ENCODE data around the gene TBCD. TPM values are rescaled to one million over a fixed set of nuclear protein-coding genes. Genes with fewer than 3 reads are reported as not detected.
"Not testable (repeated sequence)": the region's sequence is repeated elsewhere in the genome, so short reads cannot be mapped to it uniquely, and the experiment has no call there.

The TBCD gene
- total RNA-seq, 5 donors from 2014 or later (not counting 1 experiment from before 2014, with no cell fraction given): 94.4 to 262 (median 223) TPM

- ChIA-PET POLR2A (no interaction called here), CTCF (no interaction called here)
- WGBS (ENCODE audit: insufficient coverage): no CpG with 5 or more reads among the region's 3 CpGs
- peak overlapping the region; percentile 28 to 64 (median 53) for H3K4me3 Mint-ChIP-seq
- no peaks in the 10 kb centered on the region for H3K36me3 Mint-ChIP-seq
- H3K4me1 Mint-ChIP-seq: peaks cover 22 to 37% (median 30%) of the 10 kb centered on the region in 3 donors
- peak overlapping the region; percentile 49 to 83 for H3K27ac Mint-ChIP-seq
- Histone ChIP-seq H3K4me1 (ENCODE audit: control insufficient read depth in 1 of 2, extremely low read depth in 1 of 2, insufficient read depth in 2 of 2, low read length in 2 of 2) (peaks cover 10 to 17% of the 10 kb centered on the region in 2 experiments), H3K9me3 (no peaks in the 10 kb centered on the region), H3K27me3 (replicated peaks in 1 of 2; ENCODE audit: control insufficient read depth in 2 of 2, extremely low read depth in 1 of 2, insufficient read depth in 2 of 2, low read length in 1 of 2) (no peaks in the 10 kb centered on the region), H3K36me3 (ENCODE audit: control insufficient read depth in 2 of 2, extremely low read depth in 1 of 2, insufficient read depth in 1 of 2, low read length in 1 of 2) (peaks cover 0 to 3% of the 10 kb centered on the region in 2 donors), H3K27ac (ENCODE audit: low read length) (peak overlapping the region; percentile 66), H3K4me3 (ENCODE audit: control insufficient read depth in 1 of 2, extremely low read depth in 1 of 2, low read length in 1 of 2) (peak overlapping the region in 1 of 2 donors; percentile 16)
- H3K9me3 Mint-ChIP-seq: no peaks in the 10 kb centered on the region
- ATAC-seq (replicated peaks in 1 of 4): peak; percentile 52 to 80 (median 72)
- DNase-seq: peak in 2 of 35 experiments; percentile 22 to 41
- no peaks in the 10 kb centered on the region for H3K27me3 Mint-ChIP-seq
Observed at GRCh38 chr17:82978765-82979349, 227.0 kb downstream of the TBCD start.

GRCh38 chr17:82979718-82980117 lies 227.9 kb downstream of the TBCD start:
- H3K9me3 ChIP-seq: no peaks in the 10 kb centered on the region
- peaks cover 0 to 3% of the 10 kb centered on the region in 2 donors for H3K36me3 ChIP-seq (ENCODE audit: control insufficient read depth in 2 of 2, extremely low read depth in 1 of 2, insufficient read depth in 1 of 2, low read length in 1 of 2)
- H3K4me3 Mint-ChIP-seq: no peak overlapping the region
- no peaks in the 10 kb centered on the region for H3K27me3 ChIP-seq (replicated peaks in 1 of 2; ENCODE audit: control insufficient read depth in 2 of 2, extremely low read depth in 1 of 2, insufficient read depth in 2 of 2, low read length in 1 of 2)
- H3K27me3 Mint-ChIP-seq: no peaks in the 10 kb centered on the region
- no peak for DNase-seq
- CTCF ChIA-PET: no interaction called here
- no peak for ATAC-seq (replicated peaks in 1 of 4)
- no CpG with 5 or more reads among the region's 1 CpG for WGBS (ENCODE audit: insufficient coverage)
- peaks cover 10 to 22% of the 10 kb centered on the region in 2 experiments for H3K4me1 ChIP-seq (ENCODE audit: control insufficient read depth in 1 of 2, extremely low read depth in 1 of 2, insufficient read depth in 2 of 2, low read length in 2 of 2)
- no peak overlapping the region for H3K4me3 ChIP-seq (ENCODE audit: control insufficient read depth in 1 of 2, extremely low read depth in 1 of 2, low read length in 1 of 2)
- peak overlapping the region in 1 of 2 donors; percentile 83 for H3K27ac Mint-ChIP-seq
- POLR2A ChIA-PET: no interaction called here
- no peak overlapping the region for H3K27ac ChIP-seq (ENCODE audit: low read length)
- H3K4me1 Mint-ChIP-seq: peaks cover 25 to 44% (median 30%) of the 10 kb centered on the region in 3 donors
- H3K9me3 Mint-ChIP-seq: no peaks in the 10 kb centered on the region
- no peaks in the 10 kb centered on the region for H3K36me3 Mint-ChIP-seq

DNA sequence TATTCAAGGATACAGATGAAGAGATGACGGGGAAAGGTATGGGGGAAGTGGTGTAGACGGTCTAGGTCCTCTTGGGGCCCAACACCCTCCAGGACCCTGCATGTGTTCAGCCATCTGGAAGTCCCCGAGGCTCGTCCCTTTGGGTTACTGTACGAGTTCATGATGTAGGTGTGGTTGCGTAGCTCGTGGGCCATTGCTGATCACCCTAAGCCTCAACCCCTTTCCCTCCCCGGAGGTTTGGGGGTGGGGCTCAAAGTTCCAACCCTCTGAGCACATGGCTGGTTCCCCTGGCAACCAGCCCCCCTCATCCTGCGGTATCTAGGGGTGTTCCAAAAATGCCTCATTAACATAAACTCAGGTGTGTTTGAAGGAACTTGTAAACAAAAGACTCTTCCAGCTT lies 228.8 kb downstream of the TBCD start:
- ATAC-seq (replicated peaks in 1 of 4): no peak
- POLR2A ChIA-PET: interaction anchor here in 1 of 2 donors (0.5 kb wide), 1 partner anchor 101 kb away, joined by 6 read pairs; no protein-coding TSS in a partner anchor
- no peaks in the 10 kb centered on the region for H3K36me3 Mint-ChIP-seq
- peaks cover 16 to 29% of the 10 kb centered on the region in 2 experiments for H3K4me1 ChIP-seq (ENCODE audit: control insufficient read depth in 1 of 2, extremely low read depth in 1 of 2, insufficient read depth in 2 of 2, low read length in 2 of 2)
- DNase-seq: no peak
- no peaks in the 10 kb centered on the region for H3K27me3 ChIP-seq (replicated peaks in 1 of 2; ENCODE audit: control insufficient read depth in 2 of 2, extremely low read depth in 1 of 2, insufficient read depth in 2 of 2, low read length in 1 of 2)
- H3K27me3 Mint-ChIP-seq: no peaks in the 10 kb centered on the region
- no peak overlapping the region for H3K4me3 Mint-ChIP-seq
- peaks cover 0 to 3% of the 10 kb centered on the region in 2 donors for H3K36me3 ChIP-seq (ENCODE audit: control insufficient read depth in 2 of 2, extremely low read depth in 1 of 2, insufficient read depth in 1 of 2, low read length in 1 of 2)
- CTCF ChIA-PET: no interaction called here
- H3K9me3 Mint-ChIP-seq: no peaks in the 10 kb centered on the region
- no peaks in the 10 kb centered on the region for H3K9me3 ChIP-seq
- peaks cover 34 to 52% (median 36%) of the 10 kb centered on the region in 3 donors for H3K4me1 Mint-ChIP-seq
- H3K27ac ChIP-seq (ENCODE audit: low read length): no peak overlapping the region
- 50% methylated on average over 2 of the region's 9 CpGs for WGBS (ENCODE audit: insufficient coverage)
- H3K27ac Mint-ChIP-seq: peak overlapping the region in 1 of 2 donors; percentile 52
- no peak overlapping the region for H3K4me3 ChIP-seq (ENCODE audit: control insufficient read depth in 1 of 2, extremely low read depth in 1 of 2, low read length in 1 of 2)

- Histone ChIP-seq H3K9me3 (no peaks in the 10 kb centered on the region), H3K36me3 (ENCODE audit: control insufficient read depth in 2 of 2, extremely low read depth in 1 of 2, insufficient read depth in 1 of 2, low read length in 1 of 2) (peaks cover 0 to 3% of the 10 kb centered on the region in 2 donors), H3K27ac (ENCODE audit: low read length) (no peak overlapping the region), H3K27me3 (replicated peaks in 1 of 2; ENCODE audit: control insufficient read depth in 2 of 2, extremely low read depth in 1 of 2, insufficient read depth in 2 of 2, low read length in 1 of 2) (no peaks in the 10 kb centered on the region), H3K4me3 (ENCODE audit: control insufficient read depth in 1 of 2, extremely low read depth in 1 of 2, low read length in 1 of 2) (no peak overlapping the region), H3K4me1 (ENCODE audit: control insufficient read depth in 1 of 2, extremely low read depth in 1 of 2, insufficient read depth in 2 of 2, low read length in 2 of 2) (peaks cover 20 to 36% of the 10 kb centered on the region in 2 experiments)
- H3K9me3 Mint-ChIP-seq: no peaks in the 10 kb centered on the region
- H3K27me3 Mint-ChIP-seq: no peaks in the 10 kb centered on the region
- CTCF ChIA-PET: no interaction called here
- POLR2A ChIA-PET: interaction anchor here in 1 of 2 donors (0.5 kb wide), 1 partner anchor 100 kb away, joined by 6 read pairs; no protein-coding TSS in a partner anchor
- no peaks in the 10 kb centered on the region for H3K36me3 Mint-ChIP-seq
- ATAC-seq (replicated peaks in 1 of 4) (no peak), DNase-seq (no peak)
- peaks cover 40 to 58% (median 42%) of the 10 kb centered on the region in 3 donors for H3K4me1 Mint-ChIP-seq
- no peak overlapping the region for H3K4me3 Mint-ChIP-seq
- peak overlapping the region in 1 of 2 donors; percentile 52 for H3K27ac Mint-ChIP-seq
- 82% methylated on average over 11 of the region's 15 CpGs for WGBS (ENCODE audit: insufficient coverage)
Observed at GRCh38 chr17:82981141-82981730, 229.4 kb downstream of the TBCD start.

DNA sequence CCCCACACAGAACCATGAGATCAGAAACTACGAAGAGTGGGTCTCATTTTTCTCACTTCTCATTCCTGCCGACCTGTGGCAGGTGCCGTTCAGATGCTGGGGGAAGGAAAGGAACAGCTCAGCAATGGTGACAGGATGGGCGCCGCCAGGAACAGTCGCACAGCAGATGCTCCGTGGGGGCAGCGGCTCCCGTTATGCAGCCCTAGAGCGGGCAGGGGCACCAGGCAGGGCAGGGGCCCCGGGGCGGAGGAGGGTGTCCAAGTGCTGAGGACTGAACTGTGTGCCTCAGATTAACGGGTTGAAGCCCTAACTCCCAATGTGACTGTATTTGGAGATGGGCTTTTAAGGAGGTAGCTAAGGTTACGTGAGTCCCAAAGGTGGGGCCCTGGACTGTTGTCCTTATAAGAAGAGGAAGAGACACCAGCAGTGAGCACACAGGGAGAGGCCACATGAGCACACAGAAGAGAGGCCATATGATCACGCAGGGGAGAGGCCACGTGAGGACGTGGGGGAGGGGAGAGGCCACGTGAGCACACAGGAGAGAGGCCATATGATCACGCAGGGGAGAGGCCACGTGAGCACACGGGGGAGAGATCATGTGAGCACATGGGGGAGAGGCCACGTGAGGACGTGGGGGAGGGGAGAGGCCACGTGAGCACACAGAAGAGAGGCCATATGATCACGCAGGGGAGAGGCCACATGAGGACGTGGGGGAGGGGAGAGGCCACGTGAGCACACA lies 231.8 kb downstream of the TBCD start:
- Histone ChIP-seq H3K4me3 (ENCODE audit: control insufficient read depth in 1 of 2, extremely low read depth in 1 of 2, low read length in 1 of 2) (no peak overlapping the region), H3K36me3 (ENCODE audit: control insufficient read depth in 2 of 2, extremely low read depth in 1 of 2, insufficient read depth in 1 of 2, low read length in 1 of 2) (peaks cover 0 to 3% of the 10 kb centered on the region in 2 donors), H3K27me3 (replicated peaks in 1 of 2; ENCODE audit: control insufficient read depth in 2 of 2, extremely low read depth in 1 of 2, insufficient read depth in 2 of 2, low read length in 1 of 2) (no peaks in the 10 kb centered on the region), H3K4me1 (ENCODE audit: control insufficient read depth in 1 of 2, extremely low read depth in 1 of 2, insufficient read depth in 2 of 2, low read length in 2 of 2) (peaks cover 20 to 27% of the 10 kb centered on the region in 2 experiments), H3K9me3 (no peaks in the 10 kb centered on the region), H3K27ac (ENCODE audit: low read length) (no peak overlapping the region)
- no peak for ATAC-seq (replicated peaks in 1 of 4)
- Mint-ChIP-seq H3K27ac (no peak overlapping the region), H3K4me3 (no peak overlapping the region), H3K9me3 (no peaks in the 10 kb centered on the region), H3K36me3 (peaks cover 4% of the 10 kb centered on the region), H3K4me1 (peaks cover 52 to 72% (median 53%) of the 10 kb centered on the region in 3 donors), H3K27me3 (no peaks in the 10 kb centered on the region)
- ChIA-PET POLR2A (no interaction called here), CTCF (no interaction called here)
- DNase-seq: no peak
- 92% methylated on average over 23 of the region's 27 CpGs for WGBS (ENCODE audit: insufficient coverage)

GRCh38 chr17:82984249-82984617 lies 232.4 kb downstream of the TBCD start:
- peaks cover 47 to 66% (median 47%) of the 10 kb centered on the region in 3 donors for H3K4me1 Mint-ChIP-seq
- WGBS (ENCODE audit: insufficient coverage): 90% methylated on average over 10 of the region's 12 CpGs
- POLR2A ChIA-PET; DNase-seq; H3K4me3 Mint-ChIP-seq; CTCF ChIA-PET; H3K27me3 Mint-ChIP-seq; H3K36me3 ChIP-seq (ENCODE audit: control insufficient read depth in 2 of 2, extremely low read depth in 1 of 2, insufficient read depth in 1 of 2, low read length in 1 of 2); H3K27me3 ChIP-seq (replicated peaks in 1 of 2; ENCODE audit: control insufficient read depth in 2 of 2, extremely low read depth in 1 of 2, insufficient read depth in 2 of 2, low read length in 1 of 2); H3K36me3 Mint-ChIP-seq; H3K9me3 ChIP-seq; H3K27ac ChIP-seq (ENCODE audit: low read length); ATAC-seq (replicated peaks in 1 of 4); H3K4me3 ChIP-seq (ENCODE audit: control insufficient read depth in 1 of 2, extremely low read depth in 1 of 2, low read length in 1 of 2); H3K9me3 Mint-ChIP-seq: not testable (repeated sequence)
- H3K27ac Mint-ChIP-seq: peak overlapping the region; percentile 11 to 63
- peaks cover 17 to 26% of the 10 kb centered on the region in 2 experiments for H3K4me1 ChIP-seq (ENCODE audit: control insufficient read depth in 1 of 2, extremely low read depth in 1 of 2, insufficient read depth in 2 of 2, low read length in 2 of 2)
